ENCODE results near the gene LRRC9.
"Not testable (repeated sequence)": the region's sequence is repeated elsewhere in the genome, so short reads cannot be mapped to it uniquely, and the experiment has no call there.

Gene LRRC9

GRCh38 chr14:59957890-59958289 is 37.9 kb downstream of the LRRC9 start:
- DNase-seq (ENCODE audit: low spot score), result not testable (repeated sequence)

GRCh38 chr14:59959668-59960067 is 39.7 kb downstream of the LRRC9 start:
- no peak for DNase-seq (ENCODE audit: low spot score)

GRCh38 chr14:59961518-59962062 is 41.6 kb downstream of the LRRC9 start:
- no peak for DNase-seq (ENCODE audit: low spot score)

- no peak for DNase-seq (ENCODE audit: low spot score)
Measured at GRCh38 chr14:59964251-59965007, 44.5 kb downstream of the LRRC9 start.

GRCh38 chr14:59969319-59969718 is 49.4 kb downstream of the LRRC9 start:
- DNase-seq (ENCODE audit: low spot score), result no peak

- DNase-seq (ENCODE audit: low spot score), result no peak
Measured at GRCh38 chr14:59981564-59981963, 61.6 kb downstream of the LRRC9 start.

GRCh38 chr14:59983048-59983447 is 63.1 kb downstream of the LRRC9 start:
- DNase-seq (ENCODE audit: low spot score), result no peak

GRCh38 chr14:59986556-59987059 is 66.7 kb downstream of the LRRC9 start:
- no peak for DNase-seq (ENCODE audit: low spot score)

GRCh38 chr14:59997449-59997848 is 77.5 kb downstream of the LRRC9 start:
- no peak for DNase-seq (ENCODE audit: low spot score)

GRCh38 chr14:59997966-59998365 is 78.0 kb downstream of the LRRC9 start:
- DNase-seq (ENCODE audit: low spot score), result no peak

- DNase-seq (ENCODE audit: low spot score), result no peak
Measured at GRCh38 chr14:59998564-59998963, 78.6 kb downstream of the LRRC9 start.

GRCh38 chr14:60002819-60003492 is 83.0 kb downstream of the LRRC9 start:
- no peak for DNase-seq (ENCODE audit: low spot score)

GRCh38 chr14:60003991-60004390 is 84.0 kb downstream of the LRRC9 start:
- DNase-seq (ENCODE audit: low spot score), result no peak

- no peak for DNase-seq (ENCODE audit: low spot score)
Measured at GRCh38 chr14:60008042-60008441, 88.1 kb downstream of the LRRC9 start.

GRCh38 chr14:60010263-60010662 is 90.3 kb downstream of the LRRC9 start:
- DNase-seq (ENCODE audit: low spot score), result not testable (repeated sequence)

- DNase-seq (ENCODE audit: low spot score), result no peak
Measured at GRCh38 chr14:60014402-60014801, 94.5 kb downstream of the LRRC9 start.

- DNase-seq (ENCODE audit: low spot score), result no peak
Measured at GRCh38 chr14:60021619-60022018, 101.7 kb downstream of the LRRC9 start.

- DNase-seq (ENCODE audit: low spot score), result no peak
Measured at GRCh38 chr14:60025571-60025970, 105.6 kb downstream of the LRRC9 start.

GRCh38 chr14:60035177-60035576 is 115.2 kb downstream of the LRRC9 start:
- DNase-seq (ENCODE audit: low spot score), result no peak

GRCh38 chr14:60047976-60048375 is 128.0 kb downstream of the LRRC9 start:
- not testable (repeated sequence) for DNase-seq (ENCODE audit: low spot score)

- DNase-seq (ENCODE audit: low spot score), result no peak
Measured at GRCh38 chr14:60051721-60052221, 131.8 kb downstream of the LRRC9 start.

GRCh38 chr14:60058087-60058486 is 138.1 kb downstream of the LRRC9 start:
- DNase-seq (ENCODE audit: low spot score), result no peak

- DNase-seq (ENCODE audit: low spot score), result peak; percentile 61
Measured at GRCh38 chr14:60061371-60061770, 141.4 kb downstream of the LRRC9 start.

All from LoVo (cell line).